Vagina (tissue), 2 donors: Measurements from ENCODE around the gene ASCL2. TPM values are rescaled to one million over a fixed set of nuclear protein-coding genes. Genes with fewer than 3 reads are reported as not detected.
A peak's percentile ranks its signal among the peaks of the same experiment; 100 is the strongest.

Source experiments
- DNase-seq, 2 donors: peaks; one replicate each; pipeline ENCODE4 v3.0.0-alpha.2; 2017; ENCODE audit errors: extremely low spot score in 2 of 2
- H3K27ac ChIP-seq: fragments of 200-600 bp; sonication (generic); one replicate; pipeline ENCODE4 v1.5.1; 2019
- H3K27me3 ChIP-seq: fragments of 200-600 bp; sonication (generic); one replicate; pipeline ENCODE4 v1.5.1; 2019
- H3K36me3 ChIP-seq, 2 donors: fragments of 200-600 bp; sonication (generic); one replicate each; pipeline ENCODE4 v1.5.1; 2017 to 2019
- H3K4me1 ChIP-seq: fragments of 200-600 bp; sonication (generic); one replicate; pipeline ENCODE4 v1.5.1; 2019
- H3K4me3 ChIP-seq, 2 donors: fragments of 200-600 bp; sonication (generic); 1 replicate in 1 of 2; 2 replicates in 1 of 2; pipeline ENCODE4 v1.5.1; 2016 to 2019
- H3K9me3 ChIP-seq: fragments of 200-600 bp; sonication (generic); one replicate; pipeline ENCODE4 v1.5.1; 2019
- CTCF ChIP-seq, 3 experiments: fragments of 450-650 bp in 2 of 3; fragments of 200-600 bp in 1 of 3; sonication (generic) in 1 of 3; IDR thresholded peaks; one replicate each; pipeline ENCODE4 v1.5.1; 2017 to 2019; ENCODE audit warnings: antibody characterized with exemption in 3 of 3, mild to moderate bottlenecking in 2 of 3, moderate library complexity in 2 of 3
- POLR2A ChIP-seq, 2 donors: fragments of 450-650 bp; IDR thresholded peaks; one replicate each; pipeline ENCODE4 v1.6.1; 2017; ENCODE audit warnings: antibody characterized with exemption in 2 of 2, mild to moderate bottlenecking in 2 of 2, moderate library complexity in 2 of 2
- POLR2AphosphoS5 ChIP-seq, 2 donors: sonication (generic); formaldehyde crosslinking; IDR thresholded peaks; one replicate each; pipeline ENCODE4 v1.9.0; 2017; ENCODE audit warnings: antibody characterized with exemption in 2 of 2, mild to moderate bottlenecking in 2 of 2, low read depth in 1 of 2; ENCODE audit not compliant: insufficient read depth in 1 of 2
- intact Hi-C: fragments of 100-400 bp; cut with DNase I; formaldehyde crosslinking; loops from one replicate; pipeline ENCODE4 v1.15.1; 2023
- total RNA-seq: library from RNA; depleted of rRNA; stranded (reverse); fragments of >200 nt; gene quantifications from one replicate; pipeline ENCODE4 v1.2.3, GENCODE V29; 2016

ASCL2 gene
- total RNA-seq, 1 donor from 2014 or later = 3.7 TPM

- Histone ChIP-seq H3K27me3 (no peaks in the 10 kb centered on the region), H3K4me1 (peaks cover 6% of the 10 kb centered on the region), H3K27ac (no peak overlapping the region), H3K36me3 (no peaks in the 10 kb centered on the region), H3K4me3 (no peak overlapping the region), H3K9me3 (no peaks in the 10 kb centered on the region)
- intact Hi-C loops = no loop called here
- DNase-seq = peak in 1 of 2 donors; percentile 62
- no peak for TF ChIP-seq CTCF (IDR thresholded peaks at IDR 0.05)
- TF ChIP-seq POLR2A (IDR thresholded peaks at IDR 0.05) = no peak
- no peak for TF ChIP-seq POLR2AphosphoS5 (IDR thresholded peaks at IDR 0.05; ENCODE audit: insufficient read depth in 1 of 2, low read depth in 1 of 2)
Measured at GRCh38 chr11:2219318-2220017, 50.9 kb downstream of the ASCL2 start.

Other genes starting within 250 kb of the ASCL2 start
- 56.5 TPM for gene IGF2, start 131.2 kb downstream of the ASCL2 start, total RNA-seq
- not detected for gene INS, start 109.4 kb downstream of the ASCL2 start, total RNA-seq
- 21.9 TPM for gene TH, start 98.8 kb downstream of the ASCL2 start, total RNA-seq
- gene C11orf21, start 31.3 kb upstream of the ASCL2 start, total RNA-seq = 8.1 TPM
- 3.7 TPM for gene TSPAN32, start 31.4 kb upstream of the ASCL2 start, total RNA-seq
- 526 TPM for gene CD81, start 106.7 kb upstream of the ASCL2 start, total RNA-seq
- 37.6 TPM for gene TSSC4, start 130.2 kb upstream of the ASCL2 start, total RNA-seq
- gene TRPM5, start 173.9 kb upstream of the ASCL2 start, total RNA-seq = not detected
- 2.7 TPM for gene KCNQ1, start 174.4 kb upstream of the ASCL2 start, total RNA-seq